Measurements from ENCODE around the gene CPSF4L.
A peak's percentile ranks its signal among the peaks of the same experiment; 100 is the strongest.

CPSF4L gene

DNA sequence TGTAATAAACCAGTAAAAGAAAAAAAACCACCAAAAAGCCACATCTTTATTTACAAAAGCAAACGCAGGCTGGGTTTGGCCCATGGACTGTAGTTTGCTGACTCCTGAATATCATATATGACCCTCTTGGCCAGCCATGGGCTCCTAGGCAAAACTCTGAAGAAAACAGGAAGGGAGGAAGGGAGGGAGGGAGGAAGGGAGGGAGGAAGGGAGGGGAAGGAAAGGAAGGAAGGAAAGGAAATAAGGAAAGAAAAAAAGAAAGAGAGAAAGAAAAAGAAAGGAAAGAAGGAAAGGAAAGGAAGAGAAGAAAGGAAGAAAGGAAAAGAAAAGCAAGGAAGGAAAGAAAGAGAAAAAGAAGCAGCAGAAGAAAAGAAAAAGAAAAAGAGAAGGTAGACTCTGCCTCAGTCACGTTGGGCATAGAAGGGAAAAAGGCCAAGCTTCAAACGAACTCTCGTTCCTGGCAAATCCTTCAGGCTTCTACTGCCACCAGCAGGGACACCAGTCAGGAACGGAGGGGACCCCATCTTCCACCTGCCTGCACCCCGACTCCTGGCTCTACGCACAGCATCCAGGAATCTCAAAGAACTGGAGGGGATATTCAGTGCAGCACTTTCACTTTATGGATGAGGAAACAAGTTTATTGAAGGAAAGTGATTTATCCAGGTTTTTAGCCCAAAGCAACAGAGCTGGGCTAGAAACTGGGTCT is 28.0 kb upstream of the CPSF4L start:
- DNase-seq = no peak

DNA sequence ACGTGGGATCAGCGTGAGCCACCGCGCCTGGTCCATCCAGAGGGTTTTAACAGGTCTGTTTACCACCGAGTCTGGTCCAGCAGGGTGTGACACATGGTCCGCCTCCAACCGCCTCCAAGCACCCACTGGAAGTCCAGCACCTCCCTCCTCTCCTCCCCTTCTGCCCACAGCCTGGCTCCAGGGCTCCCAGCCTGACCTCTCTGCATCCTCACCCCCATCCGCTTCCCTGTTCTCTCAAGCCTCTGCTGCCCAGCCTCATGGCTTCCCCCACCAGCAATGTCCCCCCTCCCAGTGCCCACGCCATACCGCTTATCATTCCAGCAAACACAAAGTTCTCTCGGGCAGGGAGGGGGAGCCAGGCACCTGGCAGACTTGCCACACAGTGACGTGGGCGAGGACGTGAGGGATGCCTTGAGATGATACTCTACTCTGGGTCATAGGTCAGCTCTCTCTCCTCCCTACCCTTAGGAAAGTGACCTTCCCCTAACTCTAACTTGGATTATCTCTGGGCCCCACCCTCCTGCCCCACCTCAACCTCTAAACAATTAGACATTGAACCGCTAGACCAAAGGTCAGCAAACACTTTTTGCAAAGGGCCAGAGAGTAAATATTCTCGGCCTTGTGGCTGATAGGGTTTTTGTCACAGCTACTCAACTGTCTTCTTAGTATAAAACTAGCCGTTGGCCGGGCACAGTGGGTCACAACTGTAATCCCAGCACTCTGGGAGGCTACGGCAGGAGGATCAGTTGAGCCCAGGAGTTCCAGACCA is 27.0 kb upstream of the CPSF4L start:
- no peak for DNase-seq

DNA sequence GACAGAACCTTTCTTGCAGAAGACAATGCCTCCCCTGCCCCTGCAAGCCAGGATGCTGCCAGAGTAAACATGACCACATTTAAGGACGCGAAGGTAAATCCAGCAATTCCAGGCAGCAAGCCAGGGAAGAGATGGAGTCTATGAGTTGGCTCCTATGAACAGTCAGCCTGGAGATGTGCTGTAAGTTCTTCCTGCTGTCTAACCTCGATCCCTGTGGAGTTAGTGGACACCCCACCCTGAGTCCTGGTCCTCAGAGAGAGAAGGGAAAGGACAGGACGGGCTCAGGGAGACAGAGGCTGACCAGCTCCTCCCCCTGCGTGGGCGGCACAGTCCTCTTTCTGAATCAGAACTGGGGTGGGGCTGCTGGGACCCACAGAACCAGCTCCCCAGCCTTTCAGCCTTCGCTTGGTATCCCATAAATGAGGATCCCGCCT is 25.2 kb upstream of the CPSF4L start:
- no peak for DNase-seq

DNA sequence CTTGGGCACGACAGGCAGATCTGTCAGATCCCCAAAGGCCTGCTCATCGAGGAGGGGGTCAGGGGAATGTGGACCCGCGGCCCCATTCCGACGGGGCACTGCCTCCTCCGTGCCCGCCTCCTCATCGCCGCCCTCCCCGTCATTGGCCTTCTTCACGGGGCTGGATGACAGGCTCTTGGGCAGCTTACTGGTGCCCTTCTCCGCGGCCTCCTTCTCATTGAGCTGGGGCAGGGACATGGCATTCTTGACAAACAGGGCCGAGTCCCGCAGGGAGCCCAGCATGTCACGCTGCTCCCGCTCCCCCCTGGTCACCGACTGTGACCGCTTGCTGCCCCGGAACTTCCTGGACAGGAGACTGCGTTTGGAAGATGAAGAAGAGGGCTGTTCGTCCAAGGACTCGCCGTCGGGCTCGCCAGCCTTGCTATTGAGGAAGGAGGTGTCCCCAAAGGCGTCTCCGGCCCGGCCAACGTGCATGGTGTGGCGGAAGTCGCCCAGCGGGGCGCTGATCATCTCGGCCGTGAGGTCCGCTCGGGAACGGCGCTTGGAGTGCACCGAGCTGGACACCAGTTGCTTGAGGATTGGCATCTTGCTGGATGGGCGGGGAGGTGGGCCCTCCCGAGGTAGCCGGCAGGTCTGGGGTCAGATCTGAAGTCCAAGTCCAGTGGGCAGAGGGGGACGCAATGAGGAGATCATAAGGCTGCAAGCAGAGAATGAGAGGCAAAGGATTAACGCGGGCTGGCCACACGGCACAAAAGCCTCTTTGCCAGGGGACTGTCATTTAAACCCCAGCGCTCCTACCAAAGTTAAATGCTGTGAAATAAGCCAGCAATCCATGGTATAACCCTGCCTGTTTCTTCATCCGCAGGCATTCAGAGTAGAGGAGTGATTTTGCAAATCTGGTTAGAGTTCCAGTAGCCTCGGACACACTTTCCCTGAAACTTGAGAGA is 24.5 kb upstream of the CPSF4L start:
- no peak for DNase-seq

DNA sequence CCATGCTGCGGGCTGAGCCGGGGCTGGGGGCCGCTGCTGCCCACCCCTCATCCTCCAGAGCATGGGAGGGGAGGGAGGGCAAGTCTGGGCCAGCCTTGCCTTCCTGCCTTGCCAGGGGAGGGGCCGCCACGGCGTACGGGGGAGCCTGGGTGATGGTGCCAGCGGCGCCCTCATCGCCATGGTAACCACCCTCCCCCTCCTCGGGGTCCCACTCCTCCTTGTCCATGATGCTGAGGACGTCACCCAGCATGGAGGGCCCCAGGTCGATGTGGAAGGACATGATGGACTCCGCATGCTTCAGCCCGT is 23.9 kb upstream of the CPSF4L start:
- no peak for DNase-seq

DNA sequence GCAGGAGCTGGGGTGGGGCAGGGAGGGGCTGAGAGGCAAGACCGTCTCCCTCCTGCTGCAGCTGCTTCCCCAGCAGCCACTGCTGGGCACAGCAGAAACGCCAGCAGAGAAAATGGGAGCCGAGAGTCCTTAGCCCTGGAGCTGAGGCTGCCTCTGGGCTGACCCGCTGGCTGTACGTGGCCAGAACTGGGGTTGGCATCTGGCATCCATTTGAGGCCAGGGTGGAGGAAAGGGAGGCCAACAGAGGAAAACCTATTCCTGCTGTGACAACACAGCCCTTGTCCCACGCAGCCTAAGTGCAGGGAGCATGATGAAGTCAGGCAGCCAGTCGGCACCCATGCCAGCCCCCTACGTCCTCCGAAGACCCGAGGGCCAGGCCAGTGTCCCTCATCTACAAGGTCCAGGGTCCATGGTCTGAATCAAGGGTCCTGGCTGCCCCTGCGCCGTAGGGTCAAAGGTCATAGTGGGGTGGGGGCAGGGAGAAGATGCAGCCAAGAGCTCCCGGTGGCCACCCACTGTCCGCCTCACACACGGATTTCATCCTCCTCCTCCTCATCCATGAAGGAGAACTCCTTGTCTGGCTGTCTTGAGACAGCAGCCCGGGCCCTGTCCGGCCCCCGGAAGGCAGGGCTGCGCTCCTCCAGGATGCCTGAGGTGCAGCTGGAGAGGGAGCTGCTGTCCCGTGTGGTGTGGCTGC is 23.4 kb upstream of the CPSF4L start:
- no peak for DNase-seq

DNA sequence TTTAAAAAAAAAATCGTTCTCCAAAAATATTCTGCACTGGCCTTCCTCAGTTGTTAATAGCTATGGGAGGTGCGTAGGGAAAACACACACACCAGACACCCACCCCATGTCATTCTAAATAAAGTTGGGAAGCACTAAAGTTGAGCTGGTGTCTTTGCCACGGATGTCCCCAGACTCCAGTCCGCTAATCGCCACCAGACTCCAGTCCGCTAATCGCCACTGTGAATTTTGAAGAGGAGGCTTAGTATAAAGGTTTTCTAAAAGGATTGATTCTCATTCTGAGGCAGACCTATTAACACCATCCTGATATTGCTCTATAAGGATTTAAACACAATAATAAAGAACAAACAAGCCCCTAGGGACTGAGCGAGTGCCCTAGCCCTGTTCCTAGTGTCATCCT is 22.7 kb upstream of the CPSF4L start:
- no peak for DNase-seq

DNA sequence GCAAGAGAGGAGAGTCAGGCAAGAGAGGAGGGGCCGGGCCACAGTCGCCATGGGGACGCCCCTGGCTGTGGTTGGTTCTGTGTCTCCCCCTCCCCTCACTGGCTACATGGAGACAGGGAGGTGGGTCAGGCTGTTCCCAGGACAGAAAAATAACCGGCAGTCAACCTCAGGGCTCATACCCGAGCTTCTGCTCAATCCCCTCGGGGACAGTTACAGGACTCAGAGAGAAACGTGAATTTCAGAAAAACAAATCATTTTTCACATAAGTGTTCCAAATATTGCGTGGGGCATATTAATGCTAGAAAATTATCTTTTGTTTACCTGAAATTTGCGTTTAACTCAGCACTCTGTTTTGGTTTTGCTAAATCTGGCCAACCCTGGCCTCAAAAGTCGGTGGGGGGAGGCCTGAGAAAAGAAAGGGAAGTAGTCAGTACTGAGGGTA is 22.2 kb upstream of the CPSF4L start:
- no peak for DNase-seq

DNA sequence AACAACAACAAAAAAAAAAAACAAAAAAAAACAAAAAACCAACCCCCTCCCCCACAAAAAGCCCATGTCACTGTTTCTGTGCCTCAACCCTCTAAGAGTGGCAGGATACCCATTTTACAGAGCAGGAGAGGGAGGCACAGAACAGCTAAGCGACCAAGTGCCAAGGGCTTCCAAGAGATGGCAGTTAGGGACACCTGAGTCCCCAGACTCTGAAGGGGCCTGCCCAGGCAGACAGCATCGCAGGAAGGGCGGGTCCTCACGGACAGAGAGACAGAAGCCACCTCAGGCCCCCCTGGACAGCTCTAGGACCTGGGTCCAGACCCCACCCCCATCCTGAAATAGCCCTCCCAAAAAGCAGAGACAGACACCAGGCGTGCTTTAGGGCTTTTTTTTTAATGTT is 21.6 kb upstream of the CPSF4L start:
- DNase-seq = no peak

DNA sequence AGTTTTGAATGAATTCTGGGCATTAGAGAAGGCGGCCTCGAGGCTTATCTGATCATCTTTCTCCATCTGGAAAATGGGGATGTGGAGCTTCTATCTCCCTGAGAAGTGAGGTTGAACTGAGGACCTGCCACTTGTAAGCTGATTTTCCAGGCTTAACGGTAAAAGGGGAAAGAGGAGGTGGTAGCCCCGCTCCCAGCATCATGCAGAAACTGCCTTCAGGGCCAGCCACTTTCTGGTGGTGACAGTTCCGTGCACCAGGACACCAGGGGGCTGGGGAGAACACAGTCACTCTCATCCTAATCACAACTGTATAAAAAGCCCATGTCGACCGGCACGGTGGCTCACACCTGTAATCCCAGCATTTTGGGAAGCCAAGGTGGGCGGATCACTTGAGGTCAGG is 20.9 kb upstream of the CPSF4L start:
- no peak for DNase-seq

DNA sequence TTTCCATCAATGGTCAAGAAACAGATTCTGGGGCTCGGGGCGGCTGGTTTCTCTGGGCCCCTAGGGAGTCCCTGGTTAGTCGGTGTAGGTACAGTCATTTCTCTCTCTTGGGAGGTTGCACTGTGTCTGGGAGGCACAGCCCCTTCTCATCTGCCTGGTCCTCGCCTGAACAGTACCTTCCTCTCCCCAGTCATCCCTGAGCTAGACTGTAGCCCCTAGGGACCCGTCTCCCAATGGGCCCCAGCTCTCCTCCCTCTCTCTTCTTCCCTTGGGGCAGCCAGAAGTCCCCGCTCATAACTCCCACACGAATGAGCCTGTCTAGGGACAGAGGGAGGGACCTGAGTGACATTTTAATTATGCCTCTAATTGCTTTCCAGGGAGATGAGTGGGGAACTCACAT is 20.2 kb upstream of the CPSF4L start:
- DNase-seq = no peak

DNA sequence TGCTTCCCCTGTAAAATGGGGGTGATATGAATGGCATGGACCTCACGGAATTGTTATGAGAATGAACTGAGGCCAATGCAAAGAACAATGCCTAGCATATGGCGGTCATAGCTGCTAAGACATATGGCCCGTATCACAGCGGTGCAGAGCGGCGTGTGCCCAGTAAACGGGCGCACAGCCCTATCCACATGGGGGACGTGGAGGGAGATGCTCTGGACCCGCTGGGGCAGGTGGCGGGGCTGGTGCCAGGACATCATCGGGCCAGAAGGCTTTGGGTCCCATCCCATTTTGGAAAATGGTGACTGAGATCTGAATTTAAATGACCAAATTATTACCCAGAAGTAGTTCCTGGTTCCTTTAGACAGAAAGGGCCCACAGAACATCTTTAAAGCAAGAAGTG is 18.5 kb upstream of the CPSF4L start:
- DNase-seq = no peak

DNA sequence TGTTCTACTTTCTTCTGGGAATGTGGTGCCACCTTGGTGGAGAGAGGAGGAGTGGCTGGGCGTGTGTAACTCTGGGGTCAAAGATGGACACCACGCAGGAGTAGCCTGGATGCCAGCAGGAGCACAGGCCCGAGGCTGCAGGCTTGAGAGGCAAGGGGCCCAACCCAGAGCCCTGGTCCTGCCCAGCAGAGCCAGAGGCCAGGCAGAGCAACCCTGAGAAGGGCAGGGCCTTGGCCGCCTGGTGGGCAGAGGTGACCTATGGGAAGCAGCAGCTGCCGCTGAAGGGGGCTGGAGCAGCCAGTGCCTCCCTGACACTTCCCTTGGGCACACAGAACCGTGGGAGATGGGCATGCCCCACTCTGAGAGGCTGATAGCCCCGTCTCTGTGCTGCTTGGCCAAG is 18.0 kb upstream of the CPSF4L start:
- DNase-seq = no peak

DNA sequence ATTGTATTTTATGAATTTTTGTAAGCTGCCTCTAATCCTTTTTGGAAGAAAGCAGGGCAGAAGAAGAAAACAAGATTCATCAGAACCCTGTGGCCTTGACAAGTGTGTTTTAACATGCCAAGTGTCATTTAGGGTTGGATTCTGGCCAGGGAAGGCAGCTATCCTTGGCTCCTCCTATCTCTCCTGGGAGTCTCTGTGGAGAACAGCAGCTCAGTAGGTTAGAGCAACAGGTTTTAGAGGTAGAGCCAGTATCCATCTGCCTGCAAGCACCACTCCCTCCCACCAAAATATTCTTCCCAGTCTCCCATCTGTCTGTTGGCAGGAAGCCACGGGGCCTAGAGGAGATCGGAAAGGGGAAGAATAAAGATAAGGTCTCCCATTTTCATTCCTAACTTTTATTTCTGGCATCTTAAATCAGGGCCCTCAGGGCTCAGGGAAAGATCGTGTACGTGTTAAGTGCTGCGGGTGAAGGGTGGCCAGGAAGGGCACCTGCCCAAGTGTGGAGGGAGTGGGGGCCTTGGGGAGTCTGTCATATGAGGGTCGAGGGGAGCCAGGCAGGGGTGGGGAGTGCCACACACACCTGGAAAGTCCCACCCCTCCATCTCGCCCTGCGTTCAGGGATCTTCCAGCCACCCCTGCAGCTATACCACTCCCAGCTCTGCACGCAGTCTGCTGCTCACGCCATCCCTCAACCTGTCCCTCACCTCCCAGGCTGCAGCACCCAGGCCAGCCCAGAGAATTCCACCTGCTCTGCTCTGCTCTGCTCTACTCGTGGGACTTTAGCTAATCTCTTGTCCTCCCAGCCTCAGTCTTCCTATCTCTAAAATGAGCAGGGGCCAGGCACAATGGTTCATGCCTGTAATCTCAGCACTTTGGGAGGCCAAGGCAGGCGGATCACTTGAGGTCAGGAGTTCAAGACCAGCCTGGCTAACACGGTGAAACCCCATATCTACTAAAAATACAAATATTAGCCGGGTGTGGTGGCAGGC is 17.1 kb upstream of the CPSF4L start:
- peak; percentile 72 for DNase-seq

DNA sequence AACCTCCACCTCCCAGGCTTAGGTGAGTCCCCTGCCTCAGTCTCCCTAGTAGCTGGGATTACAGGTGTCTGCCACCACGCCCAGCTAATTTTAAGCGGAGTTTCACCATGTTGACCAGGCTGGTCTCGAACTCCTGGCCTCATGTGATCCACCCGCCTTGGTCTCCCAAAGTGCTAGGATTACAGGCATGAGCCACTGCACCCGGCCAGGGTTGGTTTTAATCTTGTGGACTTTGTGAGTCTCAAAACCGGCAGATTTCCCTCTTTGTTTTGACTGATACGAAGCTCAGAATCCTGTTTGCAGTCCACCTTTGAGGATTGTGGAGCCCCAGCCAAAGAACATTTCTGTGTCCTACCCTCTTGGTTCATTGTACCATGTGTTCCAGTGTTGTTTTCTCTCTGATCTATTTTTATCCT is 16.4 kb upstream of the CPSF4L start:
- no peak for DNase-seq

DNA sequence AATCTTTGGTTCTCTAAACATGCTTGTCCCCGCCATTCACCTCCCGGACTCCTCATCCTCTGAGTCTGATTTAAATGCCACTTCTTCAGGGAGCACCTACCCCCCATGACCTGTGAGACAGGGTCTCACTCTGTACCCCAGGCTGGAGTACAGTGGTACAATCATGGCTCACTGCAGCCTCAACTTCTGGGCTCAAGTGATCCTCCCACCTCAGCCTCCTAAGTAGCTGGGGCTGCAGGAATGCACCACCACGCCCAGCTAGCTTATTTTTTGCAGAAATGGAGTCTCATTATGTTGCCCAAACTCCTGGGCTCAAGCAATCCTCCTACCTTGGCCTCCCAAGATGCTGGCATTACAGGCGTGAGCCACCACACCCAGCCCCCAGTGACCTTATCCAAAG is 12.8 kb upstream of the CPSF4L start:
- no peak for DNase-seq

DNA sequence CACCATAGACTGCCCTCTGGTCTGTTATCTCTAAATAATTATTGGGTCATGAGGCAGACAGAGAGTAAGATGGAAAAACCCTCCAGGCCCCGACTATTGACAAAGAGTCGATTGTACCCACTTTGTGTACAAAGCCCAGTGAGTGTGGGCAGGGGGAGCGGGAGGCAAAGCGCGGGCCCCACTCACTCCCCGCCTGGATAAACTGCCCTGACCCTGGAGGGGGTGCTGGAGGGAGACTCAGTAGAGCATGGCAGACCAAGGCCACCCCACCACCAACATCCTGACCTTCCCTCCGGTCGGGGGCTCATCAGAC is 11.2 kb upstream of the CPSF4L start:
- DNase-seq = no peak

DNA sequence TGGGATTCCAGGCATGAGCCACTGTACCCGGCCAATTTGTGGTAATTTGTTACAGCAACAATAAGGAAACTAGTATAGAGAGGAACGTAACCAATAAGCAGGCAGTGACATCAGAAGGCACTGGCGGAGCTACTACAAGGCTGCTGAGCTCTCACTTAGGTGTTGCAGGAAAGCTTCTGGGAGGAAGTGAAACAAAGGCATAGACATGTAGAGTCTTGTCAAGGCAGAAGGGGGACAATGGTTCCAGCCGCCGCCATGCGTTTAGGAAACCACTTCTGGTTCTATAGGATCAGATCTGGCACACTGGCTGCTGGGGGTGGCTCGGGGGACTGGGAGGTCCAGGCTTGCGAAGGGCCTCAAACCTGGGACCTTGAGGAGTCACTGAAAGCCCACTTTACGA is 9.4 kb upstream of the CPSF4L start:
- DNase-seq = no peak

DNA sequence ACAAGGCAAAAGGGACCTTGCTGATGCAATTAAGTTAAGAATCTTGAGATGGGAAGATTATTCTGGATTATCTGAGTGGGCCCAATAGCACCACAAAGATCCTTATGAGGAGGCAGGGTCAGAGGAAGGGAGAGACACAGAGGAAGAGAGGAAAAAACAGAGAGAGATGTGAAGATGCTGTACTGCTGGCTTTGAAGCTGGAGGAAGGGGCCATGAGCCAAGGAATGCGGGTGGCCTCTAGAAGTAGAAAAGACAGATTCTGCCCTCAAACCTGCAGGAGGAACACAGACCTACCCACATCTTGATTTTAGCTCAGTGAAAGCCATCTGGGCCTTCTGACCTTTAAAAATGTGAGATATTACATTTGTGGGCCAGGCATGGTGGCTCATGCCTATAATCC is 8.1 kb upstream of the CPSF4L start:
- no peak for DNase-seq

DNA sequence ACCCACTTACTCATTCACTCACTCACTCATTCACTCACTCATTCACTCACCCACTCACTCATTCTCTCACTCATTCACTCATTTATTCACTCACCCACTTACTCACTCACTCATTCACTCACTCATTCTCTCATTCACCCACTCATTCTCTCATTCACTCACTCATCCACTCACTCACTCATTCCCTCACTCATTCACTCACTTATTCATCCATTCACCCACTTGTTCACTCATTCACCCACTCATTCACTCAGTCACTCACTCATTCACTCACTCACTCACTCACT is 7.6 kb upstream of the CPSF4L start:
- DNase-seq = no peak

DNA sequence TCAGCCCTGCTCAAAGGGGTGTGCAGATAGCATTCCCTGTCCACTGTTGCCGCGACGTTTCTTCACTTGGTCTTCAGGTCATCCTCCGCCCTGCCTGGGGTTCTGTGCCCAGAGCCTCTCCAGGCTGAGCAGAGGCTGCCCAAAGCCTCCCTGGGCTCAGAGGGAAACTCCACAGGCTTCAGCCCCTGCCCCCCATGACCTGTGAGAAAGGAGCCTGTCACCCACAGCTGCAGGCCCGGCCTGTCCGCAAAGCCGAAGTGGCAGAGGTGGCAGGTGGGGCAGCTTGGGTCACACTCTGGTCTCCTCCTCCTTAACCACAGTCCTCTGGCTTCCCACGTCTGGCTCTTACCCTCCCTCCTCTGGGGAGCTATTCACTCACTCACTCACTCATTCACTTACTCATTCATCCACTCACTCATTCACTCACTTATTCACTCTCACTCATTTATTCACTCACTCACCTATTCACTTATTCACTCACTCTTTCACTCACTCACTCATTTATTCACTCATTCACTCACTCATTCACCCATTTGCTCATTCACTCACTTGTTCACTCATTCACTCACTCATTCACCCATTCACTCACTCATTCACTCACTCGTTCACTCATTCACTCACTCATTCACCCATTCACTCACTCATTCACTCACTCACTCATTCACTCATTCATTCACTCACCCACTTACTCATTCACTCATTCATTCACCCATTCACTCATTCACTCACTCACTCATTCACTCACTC is 7.1 kb upstream of the CPSF4L start:
- DNase-seq = no peak

All from NCI-H510A treated with DMSO at 0.1 percent for 48 hours (cell line).